ENCODE measurements around the gene NME7. TPM values are rescaled to one million over a fixed set of nuclear protein-coding genes. Genes with fewer than 3 reads are reported as not detected.
"Not testable (repeated sequence)": the region's sequence is repeated elsewhere in the genome, so short reads cannot be mapped to it uniquely, and the experiment has no call there.

NME7 gene
- total RNA-seq, 2 donors from 2014 or later = 10.3 to 16.3 TPM

DNA sequence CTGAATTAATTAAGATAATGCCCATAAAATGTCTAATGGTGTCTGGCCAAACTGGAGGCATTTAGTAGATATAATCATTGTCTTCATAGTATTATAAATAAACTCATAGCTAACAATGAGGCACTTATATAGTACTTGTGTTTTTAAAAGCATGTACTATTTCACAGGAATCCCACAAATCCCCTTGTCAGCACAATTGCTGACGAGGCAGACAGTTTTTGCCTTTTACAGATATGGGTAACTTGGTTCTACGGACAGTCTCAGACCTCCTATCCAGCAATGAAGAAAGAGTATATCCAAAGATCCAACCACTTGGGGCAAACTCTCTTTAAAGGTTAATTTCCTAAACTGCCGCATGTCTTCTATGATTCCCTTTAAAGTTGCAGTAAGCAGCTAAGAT, 187.4 kb downstream of the NME7 start:
- Histone ChIP-seq H3K36me3 (no peaks in the 10 kb centered on the region), H3K9me3 (no peaks in the 10 kb centered on the region), H3K27ac (no peak overlapping the region), H3K4me1 (replicated peaks) (no peaks in the 10 kb centered on the region), H3K4me3 (no peak overlapping the region), H3K27me3 (replicated peaks; ENCODE audit: insufficient read depth) (no peaks in the 10 kb centered on the region)
- TF ChIP-seq POLR2AphosphoS5 (IDR thresholded peaks at IDR 0.05) (no peak), POLR2A (IDR thresholded peaks at IDR 0.05) (no peak)
- TF ChIP-seq, protein P1, sequence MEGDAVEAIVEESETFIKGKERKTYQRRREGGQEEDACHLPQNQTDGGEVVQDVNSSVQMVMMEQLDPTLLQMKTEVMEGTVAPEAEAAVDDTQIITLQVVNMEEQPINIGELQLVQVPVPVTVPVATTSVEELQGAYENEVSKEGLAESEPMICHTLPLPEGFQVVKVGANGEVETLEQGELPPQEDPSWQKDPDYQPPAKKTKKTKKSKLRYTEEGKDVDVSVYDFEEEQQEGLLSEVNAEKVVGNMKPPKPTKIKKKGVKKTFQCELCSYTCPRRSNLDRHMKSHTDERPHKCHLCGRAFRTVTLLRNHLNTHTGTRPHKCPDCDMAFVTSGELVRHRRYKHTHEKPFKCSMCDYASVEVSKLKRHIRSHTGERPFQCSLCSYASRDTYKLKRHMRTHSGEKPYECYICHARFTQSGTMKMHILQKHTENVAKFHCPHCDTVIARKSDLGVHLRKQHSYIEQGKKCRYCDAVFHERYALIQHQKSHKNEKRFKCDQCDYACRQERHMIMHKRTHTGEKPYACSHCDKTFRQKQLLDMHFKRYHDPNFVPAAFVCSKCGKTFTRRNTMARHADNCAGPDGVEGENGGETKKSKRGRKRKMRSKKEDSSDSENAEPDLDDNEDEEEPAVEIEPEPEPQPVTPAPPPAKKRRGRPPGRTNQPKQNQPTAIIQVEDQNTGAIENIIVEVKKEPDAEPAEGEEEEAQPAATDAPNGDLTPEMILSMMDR (IDR thresholded peaks at IDR 0.05) = no peak
- DNase-seq (ENCODE audit: low spot score) = no peak
- intact Hi-C loops (cut with DNase I) = no loop called here
- 85% methylated on average over 3 of the region's 3 CpGs for WGBS

DNA sequence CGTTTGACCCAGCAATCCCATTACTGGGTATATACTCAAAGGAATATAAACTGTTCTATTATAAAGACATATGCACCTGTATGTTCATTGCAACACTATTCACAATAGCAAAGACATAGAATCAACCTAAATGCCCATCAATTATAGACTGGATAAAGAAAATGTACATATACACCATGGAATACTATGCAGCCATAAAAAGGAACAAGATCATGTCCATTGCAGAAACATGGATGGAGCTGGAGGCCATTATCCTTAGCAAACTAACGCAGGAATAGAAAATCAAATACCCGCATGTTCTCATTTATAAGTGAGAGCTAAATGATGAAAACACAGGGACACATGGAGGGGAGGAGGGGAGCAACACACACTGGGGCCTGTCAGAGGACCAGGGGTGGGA, 188.2 kb downstream of the NME7 start:
- H3K4me3 ChIP-seq; H3K27me3 ChIP-seq (replicated peaks; ENCODE audit: insufficient read depth); H3K9me3 ChIP-seq; H3K4me1 ChIP-seq (replicated peaks); H3K27ac ChIP-seq; H3K36me3 ChIP-seq; DNase-seq (ENCODE audit: low spot score); intact Hi-C loops (cut with DNase I): not testable (repeated sequence)
- WGBS = 93% methylated on average over 3 of the region's 3 CpGs

DNA sequence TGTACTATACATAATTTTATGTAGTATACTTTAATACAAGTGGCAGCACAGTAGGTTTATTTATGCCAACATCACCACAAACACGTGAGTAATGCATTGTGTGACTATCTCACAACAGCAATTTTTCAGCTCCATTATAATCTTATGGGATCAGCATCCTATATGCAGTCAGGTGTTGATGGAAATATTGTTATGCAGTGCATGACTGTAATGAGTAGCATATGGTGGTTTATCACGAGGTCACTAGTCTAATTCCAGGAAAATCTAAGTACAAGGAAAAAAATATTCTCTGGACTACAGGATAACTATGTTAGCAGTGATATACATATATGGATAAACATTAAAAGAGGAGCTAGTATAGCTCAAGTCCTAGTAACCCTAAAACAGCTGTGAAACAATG, 192.1 kb downstream of the NME7 start:
- intact Hi-C loops (cut with DNase I) = no loop called here
- Histone ChIP-seq H3K9me3 (no peaks in the 10 kb centered on the region), H3K27ac (no peak overlapping the region), H3K27me3 (replicated peaks; ENCODE audit: insufficient read depth) (no peaks in the 10 kb centered on the region), H3K36me3 (no peaks in the 10 kb centered on the region), H3K4me1 (replicated peaks) (no peaks in the 10 kb centered on the region), H3K4me3 (no peak overlapping the region)
- 90% methylated on average over 2 of the region's 2 CpGs for WGBS
- DNase-seq (ENCODE audit: low spot score) = no peak
- TF ChIP-seq POLR2AphosphoS5 (IDR thresholded peaks at IDR 0.05) (no peak), POLR2A (IDR thresholded peaks at IDR 0.05) (no peak)
- TF ChIP-seq, protein P1 (IDR thresholded peaks at IDR 0.05) = no peak

DNA sequence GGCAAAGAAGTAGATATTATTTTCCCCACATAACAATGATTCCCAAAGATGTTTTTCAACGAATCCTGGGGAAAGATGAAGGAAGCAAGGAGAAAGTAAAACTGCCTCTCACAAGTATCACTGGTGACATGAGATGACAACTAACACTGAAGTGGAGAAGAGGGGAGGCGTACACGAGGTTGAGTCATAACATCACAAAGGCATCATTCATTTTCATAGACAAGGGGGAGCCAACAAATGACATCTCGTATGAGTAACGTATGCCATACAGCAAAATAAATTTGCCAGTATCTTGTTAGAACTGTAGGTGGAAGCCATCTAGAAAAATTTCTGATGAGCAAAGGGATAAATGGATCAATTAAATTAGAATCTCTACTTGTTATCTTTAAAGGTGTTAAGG, 204.5 kb downstream of the NME7 start:
- no peak overlapping the region for H3K4me3 ChIP-seq
- WGBS = 87% methylated on average over 5 of the region's 5 CpGs
- no peaks in the 10 kb centered on the region for H3K4me1 ChIP-seq (replicated peaks)
- TF ChIP-seq POLR2A (IDR thresholded peaks at IDR 0.05) = no peak
- TF ChIP-seq POLR2AphosphoS5 (IDR thresholded peaks at IDR 0.05) = no peak
- TF ChIP-seq, protein P1 (IDR thresholded peaks at IDR 0.05) = no peak
- H3K36me3 ChIP-seq = no peaks in the 10 kb centered on the region
- intact Hi-C loops (cut with DNase I) = no loop called here
- no peak overlapping the region for H3K27ac ChIP-seq
- DNase-seq (ENCODE audit: low spot score) = no peak
- no peaks in the 10 kb centered on the region for H3K9me3 ChIP-seq
- H3K27me3 ChIP-seq (replicated peaks; ENCODE audit: insufficient read depth) = no peaks in the 10 kb centered on the region

DNA sequence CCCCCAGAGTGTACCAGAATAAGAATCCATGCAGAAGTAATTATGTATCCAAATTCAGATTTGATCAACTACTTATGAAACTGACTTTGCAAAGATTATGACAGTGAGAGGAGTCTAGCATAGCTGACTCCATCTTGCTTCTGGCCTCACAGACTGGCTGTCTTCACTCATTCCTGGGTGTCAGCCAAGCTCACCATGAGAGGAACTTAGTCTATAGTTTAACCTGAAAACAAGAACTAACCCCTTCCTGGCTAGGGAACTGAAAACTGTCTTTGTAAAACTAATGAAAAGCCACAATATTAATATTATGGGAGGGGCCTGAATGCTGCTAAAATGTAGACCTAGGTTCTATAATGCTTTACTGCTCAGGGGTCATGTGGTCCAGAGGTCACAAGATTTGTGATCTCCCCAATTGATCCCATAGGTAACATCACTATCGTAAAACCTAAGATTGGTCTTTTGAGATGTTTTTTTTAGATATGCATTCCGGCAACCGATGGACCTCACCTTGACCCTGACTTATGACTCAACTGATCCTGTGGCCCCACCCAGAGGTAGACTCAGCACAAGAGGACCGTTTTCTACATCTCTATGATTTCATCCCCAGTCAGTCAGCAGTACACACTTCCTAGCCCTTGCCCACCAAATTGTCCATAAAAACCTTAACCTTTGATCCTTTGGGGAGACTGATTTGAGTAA, 206.0 kb downstream of the NME7 start:
- H3K9me3 ChIP-seq = no peaks in the 10 kb centered on the region
- no peak for DNase-seq (ENCODE audit: low spot score)
- peak overlapping the region; percentile 0 to 47 for H3K27ac ChIP-seq
- H3K36me3 ChIP-seq = no peaks in the 10 kb centered on the region
- H3K4me1 ChIP-seq (replicated peaks) = no peaks in the 10 kb centered on the region
- H3K27me3 ChIP-seq (replicated peaks; ENCODE audit: insufficient read depth) = no peaks in the 10 kb centered on the region
- no peak overlapping the region for H3K4me3 ChIP-seq
- 79% methylated on average over 4 of the region's 4 CpGs for WGBS
- TF ChIP-seq POLR2AphosphoS5 (IDR thresholded peaks at IDR 0.05) = no peak
- TF ChIP-seq, protein P1 (IDR thresholded peaks at IDR 0.05) = no peak
- no peak for TF ChIP-seq POLR2A (IDR thresholded peaks at IDR 0.05)
- intact Hi-C loops (cut with DNase I) = no loop called here
